Natural killer cell treated with Interleukin-12 subunit alpha and Interleukin-12 subunit beta and Interleukin-15 and Interleukin-18, amount 100 ng/mL, for 72 hours (primary cell): ENCODE data around the gene DDB1. TPM values are rescaled to one million over a fixed set of nuclear protein-coding genes. Genes with fewer than 3 reads are reported as not detected.

Experiments used
- ATAC-seq, 2 donors: fragments of 150-1000 bp; cut with Tn5 transposase in 1 of 2; sonication (Bioruptor Pico), chemical (Tn5 transposase) in 1 of 2; 2 replicates each; pipeline ENCODE4 v1.10.0; 2021
- DNase-seq: peaks from one replicate; pipeline ENCODE4 v3.0.0; 2022; ENCODE audit warnings: low spot score
- H3K27ac Mint-ChIP-seq, 2 donors: 1 replicate in 1 of 2; 2 replicates in 1 of 2; pipeline ENCODE4 v1.8.0; 2022; ENCODE audit warnings: mixed read lengths in 2 of 2, mild to moderate bottlenecking in 1 of 2, moderate library complexity in 1 of 2
- H3K27me3 Mint-ChIP-seq, 2 donors: 1 replicate in 1 of 2; 2 replicates in 1 of 2; pipeline ENCODE4 v1.8.0; 2022; ENCODE audit warnings: mixed read lengths in 2 of 2
- H3K36me3 Mint-ChIP-seq: one replicate; pipeline ENCODE4 v1.8.0; 2022; ENCODE audit warnings: mixed read lengths
- H3K4me1 Mint-ChIP-seq, 2 donors: 1 replicate in 1 of 2; 2 replicates in 1 of 2; pipeline ENCODE4 v1.8.0; 2022; ENCODE audit warnings: low read depth in 2 of 2, mixed read lengths in 2 of 2, mild to moderate bottlenecking in 1 of 2
- H3K4me3 Mint-ChIP-seq: one replicate; pipeline ENCODE4 v1.8.0; 2022; ENCODE audit warnings: mixed read lengths
- H3K9me3 Mint-ChIP-seq: 2 replicates; pipeline ENCODE4 v1.8.0; 2022; ENCODE audit warnings: mixed read lengths
- total RNA-seq, 2 donors: library from RNA; stranded (reverse); gene quantifications; one replicate each; pipeline ENCODE4 v1.2.3, GENCODE V29; 2022

The DDB1 gene
- total RNA-seq, 2 donors from 2014 or later: 241 to 276 TPM

- ATAC-seq: peak; percentile 62 to 67
- Mint-ChIP-seq H3K9me3 (no peaks in the 10 kb centered on the region), H3K4me1 (peaks cover 28 to 31% of the 10 kb centered on the region in 2 donors), H3K27me3 (no peaks in the 10 kb centered on the region), H3K27ac (peak overlapping the region; percentile 64 to 70), H3K4me3 (no peak overlapping the region), H3K36me3 (peaks cover 7% of the 10 kb centered on the region)
- peak; percentile 82 for DNase-seq
Observed at GRCh38 chr11:61336171-61336935, 3.4 kb upstream of the DDB1 start.

GRCh38 chr11:61335355-61335710 lies 2.4 kb upstream of the DDB1 start:
- DNase-seq (no peak), ATAC-seq (no peak)
- peak overlapping the region; percentile 64 to 98 for H3K27ac Mint-ChIP-seq
- peaks cover 35 to 38% of the 10 kb centered on the region in 2 donors for H3K4me1 Mint-ChIP-seq
- H3K4me3 Mint-ChIP-seq: no peak overlapping the region
- peaks cover 7% of the 10 kb centered on the region for H3K36me3 Mint-ChIP-seq
- H3K9me3 Mint-ChIP-seq: no peaks in the 10 kb centered on the region
- no peaks in the 10 kb centered on the region for H3K27me3 Mint-ChIP-seq

- no peak for DNase-seq
- no peak for ATAC-seq
- Mint-ChIP-seq H3K4me3 (peak overlapping the region; percentile 99), H3K9me3 (no peaks in the 10 kb centered on the region), H3K4me1 (peaks cover 38 to 42% of the 10 kb centered on the region in 2 donors), H3K27me3 (no peaks in the 10 kb centered on the region), H3K36me3 (peaks cover 7% of the 10 kb centered on the region), H3K27ac (peak overlapping the region; percentile 98)
Observed at GRCh38 chr11:61334434-61335354, 1.8 kb upstream of the DDB1 start.

- Mint-ChIP-seq H3K4me1 (peaks cover 45 to 48% of the 10 kb centered on the region in 2 donors), H3K27me3 (no peaks in the 10 kb centered on the region), H3K9me3 (no peaks in the 10 kb centered on the region), H3K4me3 (peak overlapping the region; percentile 99), H3K36me3 (peaks cover 14% of the 10 kb centered on the region), H3K27ac (peak overlapping the region; percentile 98)
- no peak for ATAC-seq
- DNase-seq: no peak
Observed at GRCh38 chr11:61333550-61334433, 887 bp upstream of the DDB1 start.

- Mint-ChIP-seq H3K4me3 (peak overlapping the region; percentile 99), H3K36me3 (peaks cover 18% of the 10 kb centered on the region), H3K4me1 (peaks cover 45 to 49% of the 10 kb centered on the region in 2 donors), H3K27me3 (no peaks in the 10 kb centered on the region), H3K9me3 (no peaks in the 10 kb centered on the region), H3K27ac (peak overlapping the region; percentile 98)
- ATAC-seq (peak in 1 of 2 donors; percentile 19), DNase-seq (no peak)
Observed at GRCh38 chr11:61332281-61332796, 566 bp downstream of the DDB1 start.

GRCh38 chr11:61331651-61332050 lies 1.3 kb downstream of the DDB1 start:
- no peak for ATAC-seq
- peak overlapping the region; percentile 98 for H3K27ac Mint-ChIP-seq
- peaks cover 42 to 44% of the 10 kb centered on the region in 2 donors for H3K4me1 Mint-ChIP-seq
- no peak for DNase-seq
- peak overlapping the region; percentile 99 for H3K4me3 Mint-ChIP-seq
- no peaks in the 10 kb centered on the region for H3K27me3 Mint-ChIP-seq
- no peaks in the 10 kb centered on the region for H3K9me3 Mint-ChIP-seq
- H3K36me3 Mint-ChIP-seq: peaks cover 18% of the 10 kb centered on the region

GRCh38 chr11:61329871-61330270 lies 3.0 kb downstream of the DDB1 start:
- Mint-ChIP-seq H3K27ac (peak overlapping the region in 1 of 2 donors; percentile 98), H3K27me3 (no peaks in the 10 kb centered on the region), H3K4me1 (peaks cover 42 to 44% of the 10 kb centered on the region in 2 donors), H3K36me3 (peaks cover 30% of the 10 kb centered on the region), H3K9me3 (no peaks in the 10 kb centered on the region), H3K4me3 (no peak overlapping the region)
- ATAC-seq: no peak
- no peak for DNase-seq

GRCh38 chr11:61328351-61328750 lies 4.6 kb downstream of the DDB1 start:
- no peaks in the 10 kb centered on the region for H3K9me3 Mint-ChIP-seq
- DNase-seq (no peak), ATAC-seq (no peak)
- H3K27ac Mint-ChIP-seq: no peak overlapping the region
- peaks cover 33 to 36% of the 10 kb centered on the region in 2 donors for H3K4me1 Mint-ChIP-seq
- H3K27me3 Mint-ChIP-seq: no peaks in the 10 kb centered on the region
- H3K36me3 Mint-ChIP-seq: peaks cover 39% of the 10 kb centered on the region
- no peak overlapping the region for H3K4me3 Mint-ChIP-seq

GRCh38 chr11:61327669-61328071 lies 5.2 kb downstream of the DDB1 start:
- Mint-ChIP-seq H3K4me3 (no peak overlapping the region), H3K4me1 (peaks cover 31 to 37% of the 10 kb centered on the region in 2 donors), H3K27me3 (no peaks in the 10 kb centered on the region), H3K36me3 (peaks cover 43% of the 10 kb centered on the region), H3K27ac (no peak overlapping the region), H3K9me3 (no peaks in the 10 kb centered on the region)
- DNase-seq: no peak
- no peak for ATAC-seq

- no peak for ATAC-seq
- Mint-ChIP-seq H3K27me3 (no peaks in the 10 kb centered on the region), H3K27ac (no peak overlapping the region), H3K4me3 (no peak overlapping the region), H3K9me3 (no peaks in the 10 kb centered on the region), H3K4me1 (peaks cover 13 to 20% of the 10 kb centered on the region in 2 donors), H3K36me3 (peaks cover 48% of the 10 kb centered on the region)
- DNase-seq: no peak
Observed at GRCh38 chr11:61325649-61326414, 7.1 kb downstream of the DDB1 start.

GRCh38 chr11:61315260-61315659 lies 17.6 kb downstream of the DDB1 start:
- Mint-ChIP-seq H3K9me3 (no peaks in the 10 kb centered on the region), H3K4me3 (no peak overlapping the region), H3K27ac (no peak overlapping the region), H3K27me3 (no peaks in the 10 kb centered on the region), H3K36me3 (peaks cover 27% of the 10 kb centered on the region), H3K4me1 (peaks cover 0 to 2% of the 10 kb centered on the region in 2 donors)
- ATAC-seq (no peak), DNase-seq (no peak)

- no peak for ATAC-seq
- H3K36me3 Mint-ChIP-seq: peaks cover 22% of the 10 kb centered on the region
Observed at GRCh38 chr11:61310749-61311148, 22.2 kb downstream of the DDB1 start.

More at GRCh38 chr11:61310749-61311148, 22.2 kb downstream of the DDB1 start:
- no peak for DNase-seq
- Mint-ChIP-seq H3K4me3 (no peak overlapping the region), H3K27me3 (no peaks in the 10 kb centered on the region), H3K9me3 (no peaks in the 10 kb centered on the region), H3K4me1 (peaks cover 0 to 2% of the 10 kb centered on the region in 2 donors), H3K27ac (peak overlapping the region in 1 of 2 donors; percentile 44)
